ENCODE data around the gene LSS. TPM values are rescaled to one million over a fixed set of nuclear protein-coding genes. Genes with fewer than 3 reads are reported as not detected.
"Not testable (repeated sequence)": the region's sequence is repeated elsewhere in the genome, so short reads cannot be mapped to it uniquely, and the experiment has no call there.

LSS gene
- total RNA-seq, 2 experiments from 2014 or later: 14.1 to 21.3 TPM

- H3K27me3 Mint-ChIP-seq: no peaks in the 10 kb centered on the region
- no peak overlapping the region for H3K4me3 Mint-ChIP-seq
- H3K36me3 Mint-ChIP-seq (ENCODE audit: low read depth): peaks cover 7% of the 10 kb centered on the region
- DNase-seq (no peak), ATAC-seq (no peak)
- ChIA-PET CTCF (interaction anchor here (0.7 to 1.2 kb wide), 2 partner anchors 34 to 155 kb away, joined by 3 to 4 read pairs; no protein-coding TSS in a partner anchor), POLR2A (no interaction called here)
- H3K4me1 Mint-ChIP-seq: no peaks in the 10 kb centered on the region
- H3K27ac Mint-ChIP-seq: peak overlapping the region; percentile 25
- intact Hi-C loops (cut with DNase I, micrococcal nuclease): no loop called here
- no peaks in the 10 kb centered on the region for H3K9me3 Mint-ChIP-seq (ENCODE audit: low read depth)
These were observed 19.5 kb downstream of the LSS start for GRCh38 chr21:46208761-46209721.

GRCh38 chr21:46207920-46208591 is 20.5 kb downstream of the LSS start:
- intact Hi-C loops (cut with DNase I, micrococcal nuclease): no loop called here
- POLR2A ChIA-PET: no interaction called here
- Mint-ChIP-seq H3K4me3 (no peak overlapping the region), H3K36me3 (ENCODE audit: low read depth) (peaks cover 9% of the 10 kb centered on the region), H3K27me3 (no peaks in the 10 kb centered on the region), H3K9me3 (ENCODE audit: low read depth) (no peaks in the 10 kb centered on the region), H3K27ac (no peak overlapping the region), H3K4me1 (no peaks in the 10 kb centered on the region)
- ATAC-seq (no peak), DNase-seq (no peak)
- CTCF ChIA-PET: interaction anchor here (1.2 kb wide), 1 partner anchor 33 kb away, joined by 4 read pairs; no protein-coding TSS in a partner anchor

GRCh38 chr21:46207006-46207919 is 21.3 kb downstream of the LSS start:
- intact Hi-C loops (cut with DNase I, micrococcal nuclease): no loop called here
- no peaks in the 10 kb centered on the region for H3K9me3 Mint-ChIP-seq (ENCODE audit: low read depth)
- ATAC-seq: no peak
- H3K27ac Mint-ChIP-seq: no peak overlapping the region
- H3K4me3 Mint-ChIP-seq: no peak overlapping the region
- H3K27me3 Mint-ChIP-seq: no peaks in the 10 kb centered on the region
- POLR2A ChIA-PET: no interaction called here
- CTCF ChIA-PET: no interaction called here
- no peak for DNase-seq
- H3K36me3 Mint-ChIP-seq (ENCODE audit: low read depth): peaks cover 11% of the 10 kb centered on the region
- no peaks in the 10 kb centered on the region for H3K4me1 Mint-ChIP-seq

GRCh38 chr21:46206163-46207005 is 22.2 kb downstream of the LSS start:
- intact Hi-C loops (cut with DNase I, micrococcal nuclease): no loop called here
- CTCF ChIA-PET: no interaction called here
- Mint-ChIP-seq H3K4me3 (no peak overlapping the region), H3K36me3 (ENCODE audit: low read depth) (peaks cover 11% of the 10 kb centered on the region), H3K9me3 (ENCODE audit: low read depth) (no peaks in the 10 kb centered on the region), H3K4me1 (no peaks in the 10 kb centered on the region), H3K27me3 (no peaks in the 10 kb centered on the region), H3K27ac (no peak overlapping the region)
- DNase-seq (no peak), ATAC-seq (no peak)
- POLR2A ChIA-PET: no interaction called here

- Mint-ChIP-seq H3K4me1 (no peaks in the 10 kb centered on the region), H3K4me3 (no peak overlapping the region), H3K36me3 (ENCODE audit: low read depth) (peaks cover 11% of the 10 kb centered on the region), H3K27ac (no peak overlapping the region), H3K9me3 (ENCODE audit: low read depth) (no peaks in the 10 kb centered on the region), H3K27me3 (no peaks in the 10 kb centered on the region)
- DNase-seq: no peak
- ChIA-PET POLR2A (no interaction called here), CTCF (no interaction called here)
- intact Hi-C loops (cut with DNase I, micrococcal nuclease): no loop called here
- no peak for ATAC-seq
These were observed 22.8 kb downstream of the LSS start for GRCh38 chr21:46205766-46206162.

GRCh38 chr21:46205166-46205565 is 23.4 kb downstream of the LSS start:
- no peaks in the 10 kb centered on the region for H3K9me3 Mint-ChIP-seq (ENCODE audit: low read depth)
- no peaks in the 10 kb centered on the region for H3K27me3 Mint-ChIP-seq
- ChIA-PET POLR2A (no interaction called here), CTCF (no interaction called here)
- no peak overlapping the region for H3K4me3 Mint-ChIP-seq
- no peak overlapping the region for H3K27ac Mint-ChIP-seq
- H3K4me1 Mint-ChIP-seq: no peaks in the 10 kb centered on the region
- no peak for DNase-seq
- H3K36me3 Mint-ChIP-seq (ENCODE audit: low read depth): peaks cover 13% of the 10 kb centered on the region
- intact Hi-C loops (cut with DNase I, micrococcal nuclease): no loop called here
- no peak for ATAC-seq

- ChIA-PET POLR2A (no interaction called here), CTCF (no interaction called here)
- ATAC-seq (no peak), DNase-seq (no peak)
- no peaks in the 10 kb centered on the region for H3K27me3 Mint-ChIP-seq
- no peak overlapping the region for H3K27ac Mint-ChIP-seq
- no peaks in the 10 kb centered on the region for H3K4me1 Mint-ChIP-seq
- intact Hi-C loops (cut with DNase I, micrococcal nuclease): no loop called here
- no peak overlapping the region for H3K4me3 Mint-ChIP-seq
- H3K36me3 Mint-ChIP-seq (ENCODE audit: low read depth): peaks cover 24% of the 10 kb centered on the region
- H3K9me3 Mint-ChIP-seq (ENCODE audit: low read depth): no peaks in the 10 kb centered on the region
These were observed 25.4 kb downstream of the LSS start for GRCh38 chr21:46203203-46203600.

GRCh38 chr21:46202592-46203202 is 25.9 kb downstream of the LSS start:
- ChIA-PET CTCF (no interaction called here), POLR2A (no interaction called here)
- Mint-ChIP-seq H3K9me3 (ENCODE audit: low read depth) (no peaks in the 10 kb centered on the region), H3K36me3 (ENCODE audit: low read depth) (peaks cover 25% of the 10 kb centered on the region), H3K4me3 (no peak overlapping the region), H3K4me1 (no peaks in the 10 kb centered on the region), H3K27ac (no peak overlapping the region), H3K27me3 (no peaks in the 10 kb centered on the region)
- intact Hi-C loops (cut with DNase I, micrococcal nuclease): no loop called here
- no peak for ATAC-seq
- DNase-seq: no peak

GRCh38 chr21:46200877-46201803 is 27.4 kb downstream of the LSS start:
- H3K4me1 Mint-ChIP-seq; H3K27me3 Mint-ChIP-seq; H3K27ac Mint-ChIP-seq; H3K9me3 Mint-ChIP-seq (ENCODE audit: low read depth); DNase-seq; CTCF ChIA-PET; intact Hi-C loops (cut with DNase I, micrococcal nuclease); ATAC-seq; POLR2A ChIA-PET; H3K4me3 Mint-ChIP-seq: not testable (repeated sequence)
- H3K36me3 Mint-ChIP-seq (ENCODE audit: low read depth): peaks cover 34% of the 10 kb centered on the region
